NCI-H748 (cell line): ENCODE data around the gene RAB11A.
"Not testable (repeated sequence)": the region's sequence is repeated elsewhere in the genome, so short reads cannot be mapped to it uniquely, and the experiment has no call there.

ENCODE experiments used
- DNase-seq: peaks from one replicate; lab custom pipeline; 2025; ENCODE audit not compliant: unreplicated experiment; lab: John Stamatoyannopoulos, UW

RAB11A gene

GRCh38 chr15:65841121-65841930 lies 28.0 kb upstream of the RAB11A start:
- no peak for DNase-seq

- no peak for DNase-seq
Observed at GRCh38 chr15:65845826-65846519, 23.3 kb upstream of the RAB11A start.

- no peak for DNase-seq
Observed at GRCh38 chr15:65847989-65848388, 21.3 kb upstream of the RAB11A start.

DNA sequence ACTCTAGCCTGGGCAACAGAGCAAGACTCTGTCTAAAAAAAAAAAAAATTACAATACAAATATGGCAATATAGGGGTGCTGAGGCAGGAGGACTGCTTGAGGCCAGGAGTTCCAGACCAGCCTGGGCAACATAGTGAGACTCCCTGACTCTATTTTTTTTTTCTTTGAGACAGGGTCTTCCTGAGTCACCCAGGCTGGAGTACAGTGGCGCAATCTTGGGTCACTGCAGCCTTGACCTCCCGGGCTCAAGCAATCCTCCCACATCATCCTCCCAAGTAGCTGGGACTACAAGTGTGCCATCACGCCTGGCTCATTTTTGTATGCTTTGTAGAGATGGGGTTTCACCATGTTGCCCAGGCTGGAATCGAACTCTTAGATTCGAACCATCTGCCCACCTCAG lies 17.3 kb upstream of the RAB11A start:
- no peak for DNase-seq

DNA sequence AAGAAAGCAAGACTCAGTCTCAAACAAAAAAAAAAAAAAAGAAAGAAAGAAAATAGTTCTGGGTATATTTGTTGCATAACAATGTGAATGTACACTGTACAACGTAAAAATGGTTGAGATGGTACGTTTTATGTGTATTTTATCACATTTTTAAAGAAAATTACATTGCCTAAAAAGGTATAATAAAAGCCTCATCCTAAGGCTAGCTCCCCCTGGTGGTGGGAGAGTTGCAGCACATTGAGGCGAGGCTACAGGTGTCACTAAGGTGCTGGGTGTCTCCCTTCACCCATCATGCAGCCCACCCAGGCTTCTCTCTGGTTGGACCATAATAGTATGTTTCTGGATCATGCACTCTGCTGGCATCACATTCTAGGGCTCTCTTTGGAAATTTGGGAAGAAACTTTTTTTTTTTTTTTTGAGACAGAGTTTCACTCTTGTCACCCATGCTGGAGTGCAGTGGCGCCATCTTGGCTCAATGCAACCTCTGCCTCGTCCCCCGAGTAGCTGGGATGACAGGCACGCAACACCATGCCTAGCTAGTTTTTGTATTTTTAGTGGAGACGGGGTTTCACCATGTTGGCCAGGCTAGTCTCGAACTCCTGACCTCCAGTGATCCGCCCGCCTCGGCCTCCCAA lies 12.4 kb upstream of the RAB11A start:
- peak; percentile 71 for DNase-seq

DNA sequence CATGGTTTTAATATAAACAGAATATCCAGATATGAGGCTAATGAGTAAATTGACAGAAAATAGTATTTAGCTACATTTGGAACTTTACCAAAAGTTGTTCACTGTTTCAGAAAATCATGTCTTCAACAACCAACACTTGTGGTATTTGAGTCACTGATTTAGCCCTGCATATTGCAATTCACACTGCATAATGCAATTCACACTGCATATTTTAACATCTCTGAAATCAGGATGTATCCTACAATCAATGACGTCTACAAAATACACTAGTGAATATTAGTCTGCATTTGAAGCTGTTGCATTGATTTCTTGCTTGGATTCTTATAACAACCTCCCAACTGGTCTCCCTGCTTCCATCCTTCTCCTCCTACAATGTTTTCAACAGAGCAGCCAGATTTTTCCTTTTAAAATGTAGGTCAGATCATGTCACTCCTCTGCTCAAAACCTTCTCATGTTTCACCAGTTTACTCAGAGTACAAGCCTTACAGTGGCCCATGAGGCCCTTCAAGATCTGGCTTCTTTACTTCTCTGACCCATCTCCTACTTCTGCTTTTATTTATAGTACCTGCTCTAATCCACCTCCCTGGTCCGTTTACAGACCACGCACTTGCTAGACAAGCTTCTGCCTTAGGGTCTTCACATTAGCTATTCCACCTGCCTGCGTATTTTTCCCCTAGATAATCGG lies 11.4 kb upstream of the RAB11A start:
- DNase-seq = no peak

- peak; percentile 62 for DNase-seq
Observed at GRCh38 chr15:65862682-65863081, 6.6 kb upstream of the RAB11A start.

GRCh38 chr15:65863106-65863505 lies 6.2 kb upstream of the RAB11A start:
- DNase-seq = no peak

GRCh38 chr15:65867244-65867643 lies 2.0 kb upstream of the RAB11A start:
- DNase-seq = no peak

GRCh38 chr15:65867933-65868332 lies 1.4 kb upstream of the RAB11A start:
- DNase-seq = not testable (repeated sequence)

- no peak for DNase-seq
Observed at GRCh38 chr15:65868546-65869125, 655 bp upstream of the RAB11A start.

DNA sequence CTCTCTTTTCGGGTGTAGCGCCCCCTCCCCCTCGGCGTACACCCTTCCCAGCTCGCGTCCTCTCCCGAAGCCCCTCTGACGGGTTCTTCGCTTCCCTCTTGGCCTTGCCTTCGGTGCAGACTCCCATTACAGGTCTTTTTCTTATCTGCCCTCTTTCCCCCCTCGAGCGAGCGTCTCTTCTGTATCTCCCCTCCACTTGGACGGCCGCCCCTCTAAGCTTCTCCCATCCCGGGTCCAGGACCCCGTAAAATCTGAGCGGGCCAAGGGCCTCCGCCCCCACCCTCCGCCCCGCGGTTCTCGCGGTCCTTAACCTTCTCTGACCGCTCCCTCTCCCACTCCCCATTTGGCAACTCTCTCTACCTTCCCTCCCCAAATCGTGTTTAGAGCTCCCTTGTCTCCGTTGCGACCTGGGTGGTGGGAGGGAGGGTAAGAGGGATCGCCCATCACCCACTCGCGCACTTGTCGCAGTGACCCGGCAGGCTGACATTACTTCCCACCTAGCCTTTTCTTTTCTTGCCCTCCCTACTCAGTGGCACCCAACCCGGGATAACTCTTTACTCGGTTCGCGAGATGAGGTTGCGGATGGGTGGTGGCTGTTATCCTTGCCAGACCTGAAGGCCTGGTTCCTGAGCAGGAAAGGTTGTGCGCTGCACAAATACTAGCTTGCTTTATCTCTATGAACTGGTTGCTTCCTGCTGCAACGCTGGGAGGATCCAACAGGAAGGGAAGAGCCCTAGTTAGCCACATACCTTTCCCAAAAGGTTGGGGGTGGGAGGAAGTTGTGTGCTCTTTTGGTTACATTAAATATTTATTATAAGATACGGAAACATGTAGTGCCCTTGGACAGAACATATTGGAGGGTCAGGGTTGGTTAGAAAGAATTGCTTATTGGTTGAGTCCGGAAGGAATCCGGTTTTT lies 922 bp downstream of the RAB11A start:
- peak; percentile 52 for DNase-seq

- peak; percentile 19 for DNase-seq
Observed at GRCh38 chr15:65870889-65871533, 1.7 kb downstream of the RAB11A start.

- not testable (repeated sequence) for DNase-seq
Observed at GRCh38 chr15:65871886-65872285, 2.6 kb downstream of the RAB11A start.

GRCh38 chr15:65872596-65872995 lies 3.3 kb downstream of the RAB11A start:
- DNase-seq = not testable (repeated sequence)

GRCh38 chr15:65873256-65873655 lies 4.0 kb downstream of the RAB11A start:
- DNase-seq = no peak

GRCh38 chr15:65875458-65875857 lies 6.2 kb downstream of the RAB11A start:
- no peak for DNase-seq

- DNase-seq = no peak
Observed at GRCh38 chr15:65877749-65878148, 8.5 kb downstream of the RAB11A start.

GRCh38 chr15:65881766-65882434 lies 12.6 kb downstream of the RAB11A start:
- no peak for DNase-seq
